GM23338 (cell line): Measurements from ENCODE around the gene RELN.

Source experiments
- CREB1 ChIP-seq: fragments of 250-450 bp; sonication (Bioruptor Pico); IDR thresholded peaks from 2 replicates; pipeline ENCODE4 v1.5.0; 2020; ENCODE audit warnings: low read depth, mild to moderate bottlenecking, moderate library complexity
- CTCF ChIP-seq, 2 experiments: fragments of 200-600 bp in 1 of 2; sonication (generic) in 1 of 2; conservative IDR thresholded peaks; 2 replicates each; pipeline versions ENCODE4 v1.5.1 to v1.6.1; 2016 to 2017; ENCODE audit warnings: antibody characterized with exemption in 2 of 2, low read depth in 2 of 2, mild to moderate bottlenecking in 2 of 2, moderate library complexity in 1 of 2
- ETS1 ChIP-seq: IDR thresholded peaks from 2 replicates; pipeline ENCODE4 v1.6.1; 2016; ENCODE audit warnings: antibody characterized with exemption
- EZH2 ChIP-seq: fragments of 200-600 bp; sonication (generic); IDR thresholded peaks from one replicate; pipeline ENCODE4 v1.8.0; 2017; ENCODE audit warnings: antibody characterized with exemption, mild to moderate bottlenecking, low read depth; ENCODE audit not compliant: unreplicated experiment
- EZH2phosphoT487 ChIP-seq: fragments of 200-600 bp; sonication (generic); IDR thresholded peaks from one replicate; pipeline ENCODE4 v1.8.1; 2018; ENCODE audit warnings: antibody characterized with exemption; ENCODE audit not compliant: unreplicated experiment
- JUNB ChIP-seq: IDR thresholded peaks from one replicate; pipeline ENCODE4 v1.6.1; 2016; ENCODE audit warnings: antibody characterized with exemption; ENCODE audit not compliant: unreplicated experiment
- NANOG ChIP-seq: IDR thresholded peaks from 2 replicates; pipeline ENCODE4 v1.6.1; 2016; ENCODE audit warnings: antibody characterized with exemption, borderline replicate concordance
- POLR2AphosphoS5 ChIP-seq: IDR thresholded peaks from 2 replicates; pipeline ENCODE4 v1.6.1; 2016; ENCODE audit warnings: antibody characterized with exemption, low read depth
- REST ChIP-seq: IDR thresholded peaks from one replicate; pipeline ENCODE4 v1.6.1; 2018; ENCODE audit warnings: antibody characterized with exemption; ENCODE audit not compliant: unreplicated experiment
- STAT1 ChIP-seq: IDR thresholded peaks from one replicate; pipeline ENCODE4 v1.6.1; 2016; ENCODE audit warnings: antibody characterized with exemption; ENCODE audit not compliant: unreplicated experiment
- ZNF114 ChIP-seq: fragments of 250-450 bp; sonication (Bioruptor Pico); IDR thresholded peaks from 2 replicates; pipeline ENCODE4 v1.5.0; 2020; ENCODE audit warnings: mild to moderate bottlenecking, moderate library complexity
- ZNF331 ChIP-seq: fragments of 250-450 bp; sonication (Bioruptor Pico); IDR thresholded peaks from 2 replicates; pipeline ENCODE4 v1.5.0; 2020; ENCODE audit warnings: low read depth, mild to moderate bottlenecking, moderate library complexity
- ZNF462 ChIP-seq: fragments of 250-450 bp; sonication (Bioruptor Pico); IDR thresholded peaks from 2 replicates; pipeline ENCODE4 v1.5.0; 2020; ENCODE audit warnings: mild to moderate bottlenecking, moderate library complexity

GRCh38 chr7:103791894-103792293, 197.6 kb downstream of the RELN start:
- TF ChIP-seq CTCF (conservative IDR thresholded peaks at IDR 0.05; ENCODE audit: low read depth in 2 of 2), result no peak
- no peak for TF ChIP-seq POLR2AphosphoS5
- TF ChIP-seq EZH2, result no peak
- TF ChIP-seq ZNF114 (CRISPR knock-in tag), result no peak
- TF ChIP-seq EZH2phosphoT487, result no peak
- TF ChIP-seq JUNB, result no peak
- TF ChIP-seq ETS1, result no peak
- TF ChIP-seq CREB1, result no peak
- TF ChIP-seq STAT1, result no peak
- TF ChIP-seq REST, result no peak
- no peak for TF ChIP-seq NANOG
- TF ChIP-seq ZNF462 (CRISPR knock-in tag), result no peak
- no peak for TF ChIP-seq ZNF331
